Activated CD4-positive, alpha-beta T cell treated with anti-CD3 and anti-CD28 coated beads for 36 hours (primary cell): ENCODE measurements around the gene ALG12. TPM values are rescaled to one million over a fixed set of nuclear protein-coding genes. Genes with fewer than 3 reads are reported as not detected.

Source experiments
- ATAC-seq: fragments of 200-7000 bp; cut with Tn5 transposase; one replicate; pipeline ENCODE4 v1.10.0; 2021; ENCODE audit warnings: mild to moderate bottlenecking, moderate library complexity
- CTCF ChIA-PET: fragments of 350-600 bp; sonication (Branson Sonifier 250); formaldehyde crosslinking; loops from one replicate; lab custom pipeline; 2021; ENCODE audit warnings: antibody characterized with exemption; lab: Charles Lee
- POLR2A ChIA-PET: fragments of 350-600 bp; sonication (Branson Sonifier 250); formaldehyde crosslinking; loops from one replicate; lab custom pipeline; 2021; ENCODE audit warnings: antibody characterized with exemption, inconsistent platforms; lab: Charles Lee
- DNase-seq: peaks from one replicate; pipeline ENCODE4 v3.0.0-alpha.2; 2020
- H3K27ac Mint-ChIP-seq: one replicate; pipeline ENCODE4 v1.8.0; 2021; ENCODE audit warnings: mixed read lengths
- H3K27me3 Mint-ChIP-seq: one replicate; pipeline ENCODE4 v1.8.0; 2021; ENCODE audit warnings: mixed read lengths
- H3K36me3 Mint-ChIP-seq: one replicate; pipeline ENCODE4 v1.8.0; 2021; ENCODE audit warnings: low read depth, mixed read lengths
- H3K4me1 Mint-ChIP-seq: one replicate; pipeline ENCODE4 v1.8.0; 2021; ENCODE audit warnings: mixed read lengths
- H3K4me3 Mint-ChIP-seq: one replicate; pipeline ENCODE4 v1.8.0; 2021; ENCODE audit warnings: mild to moderate bottlenecking, moderate library complexity, mixed read lengths
- H3K9me3 Mint-ChIP-seq: one replicate; pipeline ENCODE4 v1.8.0; 2021; ENCODE audit warnings: low read depth, mixed read lengths
- intact Hi-C, 2 experiments: fragments of 100-400 bp; cut with DNase I in 1 of 2; cut with micrococcal nuclease in 1 of 2; formaldehyde crosslinking; loops; one replicate each; pipeline versions ENCODE4 v1.14.2 to v1.15.1; 2022 to 2024; cut with DNase I, micrococcal nuclease
- total RNA-seq, 2 experiments: library from RNA; stranded (reverse); gene quantifications; one replicate each; pipeline ENCODE4 v1.2.3, GENCODE V29; 2021

ALG12 gene
- total RNA-seq, 2 experiments from 2014 or later: 13.6 to 13.7 TPM

DNA sequence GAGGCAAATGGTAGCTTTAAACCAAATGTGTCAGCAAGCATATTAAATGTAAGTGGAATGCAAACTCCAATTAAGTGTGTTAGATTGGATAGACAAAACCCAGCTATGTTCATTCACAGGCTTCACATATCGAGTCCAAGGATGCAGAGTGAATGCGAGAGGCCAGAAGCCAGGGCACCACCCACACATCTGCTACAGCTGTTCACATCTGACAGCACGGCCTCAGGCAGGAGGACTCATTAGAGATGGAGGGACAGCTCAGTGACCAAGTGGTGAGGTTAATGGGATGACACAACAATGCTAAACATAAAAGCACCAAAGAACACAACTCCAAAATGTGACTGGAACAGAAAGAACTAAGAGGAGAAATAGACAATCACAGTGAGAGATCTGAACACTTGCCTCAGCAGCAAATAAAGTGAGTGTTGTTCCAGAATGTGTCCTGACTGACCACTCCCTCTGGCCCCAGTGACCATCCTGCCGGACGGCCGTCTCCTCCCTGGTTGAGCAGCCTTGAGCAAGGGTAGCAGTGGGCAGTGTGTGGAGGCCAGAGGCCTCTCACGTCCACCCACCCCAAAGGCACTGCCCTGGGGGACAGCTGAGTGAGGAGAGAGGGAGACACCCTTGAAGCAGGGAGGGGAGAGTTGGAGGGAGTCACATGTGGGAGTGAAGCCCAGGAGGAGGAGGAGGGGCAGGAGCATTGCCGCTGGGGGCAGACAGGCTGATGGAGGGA lies 23.8 kb downstream of the ALG12 start:
- Mint-ChIP-seq H3K9me3 (no peaks in the 10 kb centered on the region), H3K27ac (no peak overlapping the region), H3K4me3 (no peak overlapping the region), H3K27me3 (no peaks in the 10 kb centered on the region), H3K4me1 (no peaks in the 10 kb centered on the region), H3K36me3 (peaks cover 40% of the 10 kb centered on the region)
- intact Hi-C loops: no loop called here
- ATAC-seq: no peak
- DNase-seq: no peak
- ChIA-PET CTCF (interaction anchor here (0.6 to 3.8 kb wide), 2 partner anchors 127 to 307 kb away, joined by 3 to 12 read pairs; no protein-coding TSS in a partner anchor), POLR2A (no interaction called here)

GRCh38 chr22:49893025-49893424 lies 25.2 kb downstream of the ALG12 start:
- peaks cover 53% of the 10 kb centered on the region for H3K36me3 Mint-ChIP-seq
- H3K9me3 Mint-ChIP-seq: no peaks in the 10 kb centered on the region
- CTCF ChIA-PET: interaction anchor here (1.0 to 3.8 kb wide), 2 partner anchors 21 to 126 kb away, joined by 3 to 12 read pairs; no protein-coding TSS in a partner anchor
- intact Hi-C loops: no loop called here
- no peak for ATAC-seq
- POLR2A ChIA-PET: no interaction called here
- no peak overlapping the region for H3K4me3 Mint-ChIP-seq
- no peak overlapping the region for H3K27ac Mint-ChIP-seq
- no peaks in the 10 kb centered on the region for H3K4me1 Mint-ChIP-seq
- H3K27me3 Mint-ChIP-seq: no peaks in the 10 kb centered on the region
- no peak for DNase-seq

GRCh38 chr22:49892226-49892899 lies 25.9 kb downstream of the ALG12 start:
- ChIA-PET POLR2A (no interaction called here), CTCF (interaction anchor here (0.9 to 3.8 kb wide), 3 partner anchors 10 to 125 kb away, joined by 3 to 12 read pairs (median 5); no protein-coding TSS in a partner anchor)
- Mint-ChIP-seq H3K27me3 (no peaks in the 10 kb centered on the region), H3K9me3 (no peaks in the 10 kb centered on the region), H3K36me3 (peaks cover 56% of the 10 kb centered on the region), H3K27ac (no peak overlapping the region), H3K4me3 (no peak overlapping the region), H3K4me1 (no peaks in the 10 kb centered on the region)
- intact Hi-C loops: no loop called here
- no peak for ATAC-seq
- DNase-seq: no peak

DNA sequence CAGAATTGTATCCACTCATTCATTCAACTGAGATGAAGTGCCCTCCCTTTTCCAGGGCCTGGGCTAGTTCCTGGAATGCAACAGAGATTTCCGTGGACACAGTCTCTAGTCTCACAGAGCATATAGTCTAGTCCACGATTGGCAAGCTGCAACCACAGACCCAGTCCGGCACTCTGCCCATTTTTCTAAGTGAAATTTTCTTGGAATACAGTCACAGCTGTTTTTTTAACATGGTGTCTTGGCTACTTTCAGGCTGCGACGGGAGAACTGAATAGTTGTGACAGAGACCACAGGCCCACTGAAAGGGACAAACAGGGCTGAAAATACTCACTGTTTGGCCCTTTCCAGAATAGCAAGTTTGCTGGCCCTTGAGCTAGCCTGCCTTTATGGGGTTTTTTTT lies 29.2 kb downstream of the ALG12 start:
- H3K4me3 Mint-ChIP-seq: no peak overlapping the region
- no peaks in the 10 kb centered on the region for H3K27me3 Mint-ChIP-seq
- no peak for DNase-seq
- H3K36me3 Mint-ChIP-seq: peaks cover 72% of the 10 kb centered on the region
- H3K27ac Mint-ChIP-seq: no peak overlapping the region
- POLR2A ChIA-PET: no interaction called here
- ATAC-seq: no peak
- intact Hi-C loops: no loop called here
- H3K4me1 Mint-ChIP-seq: no peaks in the 10 kb centered on the region
- no peaks in the 10 kb centered on the region for H3K9me3 Mint-ChIP-seq
- CTCF ChIA-PET: interaction anchor here (0.9 to 1.1 kb wide), 3 partner anchors 26 to 142 kb away, joined by 4 to 5 read pairs (median 4); no protein-coding TSS in a partner anchor

- intact Hi-C loops: no loop called here
- H3K4me3 Mint-ChIP-seq: no peak overlapping the region
- no peak for ATAC-seq
- peaks cover 78% of the 10 kb centered on the region for H3K36me3 Mint-ChIP-seq
- POLR2A ChIA-PET: no interaction called here
- CTCF ChIA-PET: interaction anchor here (0.6 to 1.2 kb wide), 3 partner anchors 11 to 169 kb away, joined by 3 read pairs; no protein-coding TSS in a partner anchor
- no peak overlapping the region for H3K27ac Mint-ChIP-seq
- no peaks in the 10 kb centered on the region for H3K9me3 Mint-ChIP-seq
- no peak for DNase-seq
- H3K27me3 Mint-ChIP-seq: no peaks in the 10 kb centered on the region
- peaks cover under 1% of the 10 kb centered on the region for H3K4me1 Mint-ChIP-seq
Observed at GRCh38 chr22:49887702-49888101, 30.5 kb downstream of the ALG12 start.

DNA sequence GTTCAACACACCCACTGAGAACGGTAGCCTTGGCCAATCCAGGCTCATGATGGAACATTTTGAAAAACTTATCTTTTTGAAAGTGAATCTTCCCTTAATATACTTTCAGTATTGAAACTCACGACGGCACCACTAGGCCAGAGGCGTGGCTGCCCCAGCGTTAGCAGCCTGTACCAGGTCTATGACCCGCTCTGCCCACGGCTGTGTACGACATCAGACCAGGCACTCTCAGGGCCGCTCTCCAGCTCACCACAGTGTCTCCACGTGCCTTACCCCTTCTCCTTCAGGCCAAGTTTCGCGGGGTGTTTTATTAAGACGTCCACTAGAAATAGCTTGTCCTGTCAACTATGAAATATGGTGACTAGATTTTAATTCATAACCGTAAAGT lies 31.2 kb downstream of the ALG12 start:
- DNase-seq (no peak), ATAC-seq (no peak)
- Mint-ChIP-seq H3K27ac (no peak overlapping the region), H3K27me3 (no peaks in the 10 kb centered on the region), H3K36me3 (peaks cover 76% of the 10 kb centered on the region), H3K9me3 (no peaks in the 10 kb centered on the region), H3K4me3 (no peak overlapping the region), H3K4me1 (peaks cover 4% of the 10 kb centered on the region)
- intact Hi-C loops: no loop called here
- POLR2A ChIA-PET: interaction anchor here (0.5 kb wide), 1 partner anchor 24 kb away, joined by 3 read pairs; no protein-coding TSS in a partner anchor
- CTCF ChIA-PET: interaction anchor here (1.1 to 1.2 kb wide), 2 partner anchors 10 to 66 kb away, joined by 3 read pairs; no protein-coding TSS in a partner anchor

DNA sequence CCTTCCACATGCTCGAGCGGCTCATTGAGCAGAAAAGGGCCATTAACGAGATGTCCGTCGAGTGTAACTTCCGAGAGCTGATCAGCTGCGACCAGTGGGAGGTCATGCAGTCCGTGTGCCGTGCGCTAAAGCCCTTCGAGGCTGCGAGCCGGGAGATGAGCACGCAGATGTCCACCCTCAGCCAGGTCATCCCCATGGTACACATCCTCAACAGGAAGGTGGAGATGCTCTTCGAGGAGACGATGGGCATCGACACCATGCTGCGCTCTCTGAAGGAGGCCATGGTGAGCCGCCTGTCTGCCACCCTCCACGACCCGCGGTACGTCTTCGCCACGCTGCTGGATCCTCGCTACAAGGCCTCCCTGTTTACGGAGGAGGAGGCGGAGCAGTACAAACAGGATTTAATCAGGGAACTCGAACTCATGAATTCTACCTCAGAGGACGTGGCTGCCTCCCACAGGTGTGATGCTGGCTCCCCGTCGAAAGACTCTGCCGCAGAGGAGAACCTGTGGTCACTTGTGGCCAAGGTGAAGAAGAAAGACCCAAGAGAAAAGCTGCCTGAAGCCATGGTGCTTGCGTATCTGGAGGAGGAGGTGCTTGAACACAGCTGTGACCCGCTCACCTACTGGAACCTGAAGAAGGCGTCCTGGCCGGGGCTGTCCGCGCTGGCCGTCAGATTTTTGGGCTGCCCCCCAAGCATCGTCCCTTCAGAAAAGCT lies 31.7 kb downstream of the ALG12 start:
- Mint-ChIP-seq H3K27ac (no peak overlapping the region), H3K9me3 (no peaks in the 10 kb centered on the region), H3K36me3 (peaks cover 72% of the 10 kb centered on the region), H3K4me3 (no peak overlapping the region), H3K4me1 (peaks cover 9% of the 10 kb centered on the region), H3K27me3 (no peaks in the 10 kb centered on the region)
- ChIA-PET POLR2A (interaction anchor here (0.5 kb wide), 1 partner anchor 23 kb away, joined by 3 read pairs; no protein-coding TSS in a partner anchor), CTCF (interaction anchor here (0.6 to 1.2 kb wide), 3 partner anchors 9 to 65 kb away, joined by 3 to 4 read pairs (median 3); no protein-coding TSS in a partner anchor)
- DNase-seq: no peak
- ATAC-seq: no peak
- intact Hi-C loops: no loop called here

GRCh38 chr22:49885881-49886280 lies 32.4 kb downstream of the ALG12 start:
- intact Hi-C loops: no loop called here
- ATAC-seq (no peak), DNase-seq (no peak)
- H3K36me3 Mint-ChIP-seq: peaks cover 66% of the 10 kb centered on the region
- no peak overlapping the region for H3K4me3 Mint-ChIP-seq
- peaks cover 15% of the 10 kb centered on the region for H3K4me1 Mint-ChIP-seq
- POLR2A ChIA-PET: no interaction called here
- no peak overlapping the region for H3K27ac Mint-ChIP-seq
- H3K27me3 Mint-ChIP-seq: no peaks in the 10 kb centered on the region
- H3K9me3 Mint-ChIP-seq: no peaks in the 10 kb centered on the region
- CTCF ChIA-PET: interaction anchor here (0.6 kb wide), 1 partner anchor 41 kb away, joined by 4 read pairs; no protein-coding TSS in a partner anchor

DNA sequence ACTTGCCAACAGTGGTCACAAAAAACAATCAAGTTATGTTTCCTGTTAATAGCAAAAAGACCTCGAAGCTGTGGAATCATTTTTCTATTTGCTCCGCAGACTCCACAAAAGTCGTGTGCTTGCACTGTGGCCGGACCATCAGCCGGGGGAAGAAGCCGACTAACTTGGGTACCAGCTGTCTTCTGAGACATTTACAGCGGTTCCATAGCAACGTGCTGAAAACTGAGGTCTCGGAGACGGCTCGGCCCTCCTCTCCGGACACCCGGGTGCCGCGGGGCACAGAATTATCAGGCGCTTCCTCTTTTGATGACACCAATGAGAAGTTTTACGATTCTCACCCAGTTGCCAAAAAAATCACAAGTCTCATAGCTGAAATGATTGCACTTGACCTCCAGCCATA lies 33.0 kb downstream of the ALG12 start:
- no peak for ATAC-seq
- Mint-ChIP-seq H3K4me3 (no peak overlapping the region), H3K9me3 (no peaks in the 10 kb centered on the region), H3K4me1 (peaks cover 18% of the 10 kb centered on the region), H3K27ac (no peak overlapping the region), H3K36me3 (peaks cover 61% of the 10 kb centered on the region), H3K27me3 (no peaks in the 10 kb centered on the region)
- CTCF ChIA-PET: no interaction called here
- no peak for DNase-seq
- POLR2A ChIA-PET: no interaction called here
- intact Hi-C loops: no loop called here

- Mint-ChIP-seq H3K9me3 (no peaks in the 10 kb centered on the region), H3K27me3 (no peaks in the 10 kb centered on the region), H3K4me1 (peaks cover 24% of the 10 kb centered on the region), H3K27ac (no peak overlapping the region), H3K36me3 (peaks cover 55% of the 10 kb centered on the region), H3K4me3 (no peak overlapping the region)
- DNase-seq: no peak
- intact Hi-C loops: no loop called here
- POLR2A ChIA-PET: no interaction called here
- no peak for ATAC-seq
- CTCF ChIA-PET: interaction anchor here (0.8 kb wide), 1 partner anchor 146 kb away, joined by 3 read pairs; no protein-coding TSS in a partner anchor
Observed at GRCh38 chr22:49884503-49885260, 33.6 kb downstream of the ALG12 start.
